ENCODE measurements around the gene HNRNPM. TPM values are rescaled to one million over a fixed set of nuclear protein-coding genes. Genes with fewer than 3 reads are reported as not detected.
A peak's percentile ranks its signal among the peaks of the same experiment; 100 is the strongest.

Gene HNRNPM
- total RNA-seq, 1 experiment from 2014 or later = 468 TPM

GRCh38 chr19:8482696-8483095, 37.9 kb downstream of the HNRNPM start:
- peaks cover 5 to 6% of the 10 kb centered on the region in 2 experiments; a peak in 1 of 4 replicates for H3K4me1 Mint-ChIP-seq
- WGBS (ENCODE audit: extremely low coverage, insufficient read length, low lambda C conversion rate) = no CpG with 5 or more reads among the region's 11 CpGs

More at GRCh38 chr19:8482696-8483095, 37.9 kb downstream of the HNRNPM start:
- Histone ChIP-seq H2AFZ (ENCODE audit: low read length) (no peak overlapping the region), H3K4me2 (ENCODE audit: insufficient read depth, insufficient read length, low read length) (no peak overlapping the region), H4K5ac (ENCODE audit: insufficient read length, low read depth, low read length) (no peak overlapping the region), H3K23me2 (ENCODE audit: insufficient read length, low read depth, low read length, poor library complexity, severe bottlenecking) (no peaks in the 10 kb centered on the region), H2BK20ac (ENCODE audit: low read depth, low read length, poor library complexity, severe bottlenecking) (no peak overlapping the region), H4K20me1 (ENCODE audit: control insufficient read depth, insufficient read depth, insufficient read length) (peaks cover 2% of the 10 kb centered on the region), H2BK15ac (ENCODE audit: low read depth, low read length) (no peak overlapping the region), H2BK12ac (ENCODE audit: insufficient read length, low read depth, low read length) (no peak overlapping the region), H3K9ac (ENCODE audit: extremely low read depth, insufficient read length, low read length) (no peak overlapping the region), H4K8ac (replicated peaks; ENCODE audit: insufficient read length, low read depth, low read length) (no peak overlapping the region), H3T11ph (ENCODE audit: low read length) (no peak overlapping the region), H3K79me2 (ENCODE audit: insufficient read depth, low read length) (peaks cover 18% of the 10 kb centered on the region; the same call in 1 of the 2 replicates), H3K4me1 (ENCODE audit: insufficient read depth, low read length) (no peaks in the 10 kb centered on the region), H3K18ac (ENCODE audit: insufficient read length, low read depth, low read length) (no peak overlapping the region), H3K27ac (ENCODE audit: insufficient read length, low read depth, low read length) (no peak overlapping the region), H3K27me3 (ENCODE audit: insufficient read depth, low read length) (no peaks in the 10 kb centered on the region), H2AK5ac (ENCODE audit: insufficient read length, low read length) (no peak overlapping the region), H2BK120ac (ENCODE audit: low read depth, low read length, poor library complexity, severe bottlenecking) (no peak overlapping the region), H3K23ac (ENCODE audit: insufficient read length, low read depth, low read length) (no peak overlapping the region), H3K14ac (ENCODE audit: insufficient read depth, low read length) (no peak overlapping the region), H3K4ac (ENCODE audit: low read depth, low read length) (no peak overlapping the region), H3K79me1 (ENCODE audit: insufficient read depth, low read depth, low read length, poor library complexity, severe bottlenecking) (no peaks in the 10 kb centered on the region), H3K56ac (ENCODE audit: insufficient read length, low read depth, low read length) (no peak overlapping the region), H3K9me3 (ENCODE audit: control insufficient read depth, low read depth, low read length) (no peaks in the 10 kb centered on the region), H2BK5ac (ENCODE audit: insufficient read length, low read length) (no peak overlapping the region), H4K91ac (ENCODE audit: insufficient read length, low read depth, low read length) (no peak overlapping the region)
- H3K9me3 Mint-ChIP-seq = no peaks in the 10 kb centered on the region
- H3K27me3 Mint-ChIP-seq (ENCODE audit: low read depth) = no peaks in the 10 kb centered on the region; the same call in 1 of the 2 replicates
- no peak for DNase-seq
- peaks cover 43 to 89% (median 87%) of the 10 kb centered on the region in 3 experiments for H3K36me3 Mint-ChIP-seq (ENCODE audit: insufficient read depth in 1 of 3, low read depth in 3 of 3)
- TF ChIP-seq CTCF (conservative IDR thresholded peaks at IDR 0.05) = no peak
- H3K4me3 Mint-ChIP-seq = no peak overlapping the region
- peak overlapping the region in 1 of 3 experiments; percentile 86; a peak in 4 of 7 replicates for H3K27ac Mint-ChIP-seq

Data from H9 (cell line).